GM12878 (cell line): Measurements from ENCODE around the gene VWA8.

Experiments used
- ATF7 ChIP-seq: fragments of 450-650 bp; IDR thresholded peaks from 2 replicates; pipeline ENCODE4 v1.6.1; 2016; ENCODE audit warnings: low read depth, mild to moderate bottlenecking
- ETV6 ChIP-seq, 2 experiments: fragments of 450-650 bp in 1 of 2; IDR thresholded peaks in 1 of 2; conservative IDR thresholded peaks in 1 of 2; 2 replicates each; pipeline ENCODE4 v1.6.1; 2014; ENCODE audit warnings: antibody characterized with exemption in 1 of 2, borderline replicate concordance in 1 of 2, low read depth in 1 of 2, mild to moderate bottlenecking in 1 of 2, moderate library complexity in 1 of 2
- EZH2 ChIP-seq: IDR thresholded peaks from 2 replicates; pipeline ENCODE4 v1.6.1; 2012; ENCODE audit warnings: low read depth, mild to moderate bottlenecking, control low read depth, inconsistent platforms, low read length, borderline replicate concordance; ENCODE audit not compliant: control insufficient read depth
- JUNB ChIP-seq: IDR thresholded peaks from 2 replicates; pipeline ENCODE4 v1.6.1; 2016; ENCODE audit warnings: antibody characterized with exemption, mild to moderate bottlenecking
- JUND ChIP-seq: IDR thresholded peaks from 2 replicates; pipeline ENCODE4 v1.6.1; 2012; ENCODE audit warnings: low read depth, mild to moderate bottlenecking, low read length, improper control_type of control experiment, moderate library complexity
- MYC ChIP-seq: IDR thresholded peaks from 2 replicates; pipeline ENCODE4 v1.6.1; 2011; ENCODE audit warnings: mild to moderate bottlenecking, low read length, moderate library complexity, inconsistent platforms; ENCODE audit not compliant: insufficient read depth, insufficient replicate concordance, insufficient read length, severe bottlenecking
- POLR2AphosphoS5 ChIP-seq: IDR thresholded peaks from 2 replicates; pipeline ENCODE4 v1.6.1; 2011; ENCODE audit warnings: mild to moderate bottlenecking, low read length, inconsistent platforms
- SP1 ChIP-seq: IDR thresholded peaks from one replicate; pipeline ENCODE4 v1.6.1; 2011; ENCODE audit warnings: low read depth, low read length
- TCF12 ChIP-seq: IDR thresholded peaks from 2 replicates; pipeline ENCODE4 v1.6.1; 2011; ENCODE audit warnings: low read depth, mild to moderate bottlenecking, low read length
- TCF7 ChIP-seq: IDR thresholded peaks from 2 replicates; pipeline ENCODE4 v1.6.1; 2014; ENCODE audit warnings: antibody characterized with exemption, borderline replicate concordance
- TF ChIP-seq, protein P1 (sequence below), 3 experiments: IDR thresholded peaks in 2 of 3; conservative IDR thresholded peaks in 1 of 3; 2 replicates each; pipeline ENCODE4 v1.5.1; 2011; ENCODE audit warnings: low read depth in 3 of 3, low read length in 3 of 3, mild to moderate bottlenecking in 3 of 3, control low read depth in 2 of 3, moderate library complexity in 2 of 3, inconsistent platforms in 1 of 3, mixed read lengths in 1 of 3; ENCODE audit not compliant: control insufficient read depth in 2 of 3, insufficient read depth in 1 of 3; ENCODE audit errors: extremely low read depth in 1 of 3
- TF ChIP-seq, protein P2 (sequence below): fragments of 450-650 bp; IDR thresholded peaks from 2 replicates; pipeline ENCODE4 v1.6.1; 2017; ENCODE audit warnings: mild to moderate bottlenecking
- TF ChIP-seq, protein P3 (sequence below): fragments of 150-350 bp; IDR thresholded peaks from 2 replicates; pipeline ENCODE4 v1.6.1; 2016; ENCODE audit warnings: low read depth, low read length

- no peak for TF ChIP-seq EZH2
- TF ChIP-seq MYC = no peak
- no peak for TF ChIP-seq SP1
- TF ChIP-seq, protein P1, sequence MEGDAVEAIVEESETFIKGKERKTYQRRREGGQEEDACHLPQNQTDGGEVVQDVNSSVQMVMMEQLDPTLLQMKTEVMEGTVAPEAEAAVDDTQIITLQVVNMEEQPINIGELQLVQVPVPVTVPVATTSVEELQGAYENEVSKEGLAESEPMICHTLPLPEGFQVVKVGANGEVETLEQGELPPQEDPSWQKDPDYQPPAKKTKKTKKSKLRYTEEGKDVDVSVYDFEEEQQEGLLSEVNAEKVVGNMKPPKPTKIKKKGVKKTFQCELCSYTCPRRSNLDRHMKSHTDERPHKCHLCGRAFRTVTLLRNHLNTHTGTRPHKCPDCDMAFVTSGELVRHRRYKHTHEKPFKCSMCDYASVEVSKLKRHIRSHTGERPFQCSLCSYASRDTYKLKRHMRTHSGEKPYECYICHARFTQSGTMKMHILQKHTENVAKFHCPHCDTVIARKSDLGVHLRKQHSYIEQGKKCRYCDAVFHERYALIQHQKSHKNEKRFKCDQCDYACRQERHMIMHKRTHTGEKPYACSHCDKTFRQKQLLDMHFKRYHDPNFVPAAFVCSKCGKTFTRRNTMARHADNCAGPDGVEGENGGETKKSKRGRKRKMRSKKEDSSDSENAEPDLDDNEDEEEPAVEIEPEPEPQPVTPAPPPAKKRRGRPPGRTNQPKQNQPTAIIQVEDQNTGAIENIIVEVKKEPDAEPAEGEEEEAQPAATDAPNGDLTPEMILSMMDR (IDR thresholded peaks at IDR 0.05 in 2 of 3, conservative IDR thresholded peaks at IDR 0.05 in 1 of 3; ENCODE audit: control insufficient read depth in 2 of 3, extremely low read depth in 1 of 3, insufficient read depth in 1 of 3, low read depth in 3 of 3, low read length in 3 of 3) = no peak
- no peak for TF ChIP-seq TCF12
- no peak for TF ChIP-seq TCF7
- TF ChIP-seq, protein P2, sequence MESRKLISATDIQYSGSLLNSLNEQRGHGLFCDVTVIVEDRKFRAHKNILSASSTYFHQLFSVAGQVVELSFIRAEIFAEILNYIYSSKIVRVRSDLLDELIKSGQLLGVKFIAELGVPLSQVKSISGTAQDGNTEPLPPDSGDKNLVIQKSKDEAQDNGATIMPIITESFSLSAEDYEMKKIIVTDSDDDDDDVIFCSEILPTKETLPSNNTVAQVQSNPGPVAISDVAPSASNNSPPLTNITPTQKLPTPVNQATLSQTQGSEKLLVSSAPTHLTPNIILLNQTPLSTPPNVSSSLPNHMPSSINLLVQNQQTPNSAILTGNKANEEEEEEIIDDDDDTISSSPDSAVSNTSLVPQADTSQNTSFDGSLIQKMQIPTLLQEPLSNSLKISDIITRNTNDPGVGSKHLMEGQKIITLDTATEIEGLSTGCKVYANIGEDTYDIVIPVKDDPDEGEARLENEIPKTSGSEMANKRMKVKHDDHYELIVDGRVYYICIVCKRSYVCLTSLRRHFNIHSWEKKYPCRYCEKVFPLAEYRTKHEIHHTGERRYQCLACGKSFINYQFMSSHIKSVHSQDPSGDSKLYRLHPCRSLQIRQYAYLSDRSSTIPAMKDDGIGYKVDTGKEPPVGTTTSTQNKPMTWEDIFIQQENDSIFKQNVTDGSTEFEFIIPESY = no peak
- TF ChIP-seq JUND = no peak
- TF ChIP-seq ATF7 = no peak
- TF ChIP-seq ETV6 (conservative IDR thresholded peaks at IDR 0.05 in 1 of 2, IDR thresholded peaks at IDR 0.05 in 1 of 2; ENCODE audit: borderline replicate concordance in 1 of 2, low read depth in 1 of 2) = no peak
- TF ChIP-seq JUNB = no peak
- TF ChIP-seq, protein P3, sequence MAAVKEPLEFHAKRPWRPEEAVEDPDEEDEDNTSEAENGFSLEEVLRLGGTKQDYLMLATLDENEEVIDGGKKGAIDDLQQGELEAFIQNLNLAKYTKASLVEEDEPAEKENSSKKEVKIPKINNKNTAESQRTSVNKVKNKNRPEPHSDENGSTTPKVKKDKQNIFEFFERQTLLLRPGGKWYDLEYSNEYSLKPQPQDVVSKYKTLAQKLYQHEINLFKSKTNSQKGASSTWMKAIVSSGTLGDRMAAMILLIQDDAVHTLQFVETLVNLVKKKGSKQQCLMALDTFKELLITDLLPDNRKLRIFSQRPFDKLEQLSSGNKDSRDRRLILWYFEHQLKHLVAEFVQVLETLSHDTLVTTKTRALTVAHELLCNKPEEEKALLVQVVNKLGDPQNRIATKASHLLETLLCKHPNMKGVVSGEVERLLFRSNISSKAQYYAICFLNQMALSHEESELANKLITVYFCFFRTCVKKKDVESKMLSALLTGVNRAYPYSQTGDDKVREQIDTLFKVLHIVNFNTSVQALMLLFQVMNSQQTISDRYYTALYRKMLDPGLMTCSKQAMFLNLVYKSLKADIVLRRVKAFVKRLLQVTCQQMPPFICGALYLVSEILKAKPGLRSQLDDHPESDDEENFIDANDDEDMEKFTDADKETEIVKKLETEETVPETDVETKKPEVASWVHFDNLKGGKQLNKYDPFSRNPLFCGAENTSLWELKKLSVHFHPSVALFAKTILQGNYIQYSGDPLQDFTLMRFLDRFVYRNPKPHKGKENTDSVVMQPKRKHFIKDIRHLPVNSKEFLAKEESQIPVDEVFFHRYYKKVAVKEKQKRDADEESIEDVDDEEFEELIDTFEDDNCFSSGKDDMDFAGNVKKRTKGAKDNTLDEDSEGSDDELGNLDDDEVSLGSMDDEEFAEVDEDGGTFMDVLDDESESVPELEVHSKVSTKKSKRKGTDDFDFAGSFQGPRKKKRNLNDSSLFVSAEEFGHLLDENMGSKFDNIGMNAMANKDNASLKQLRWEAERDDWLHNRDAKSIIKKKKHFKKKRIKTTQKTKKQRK = no peak
- TF ChIP-seq POLR2AphosphoS5 = no peak
These were observed 158.0 kb downstream of the VWA8 start for GRCh38 chr13:41802684-41803444.
